Kidney (tissue), 14 donors: Measurements from ENCODE around the gene STK25. TPM values are rescaled to one million over a fixed set of nuclear protein-coding genes. Genes with fewer than 3 reads are reported as not detected.
"Not testable (repeated sequence)": the region's sequence is repeated elsewhere in the genome, so short reads cannot be mapped to it uniquely, and the experiment has no call there.

Experiments used
- DNase-seq, 5 donors: peaks; one replicate each; pipeline ENCODE4 v3.0.0-alpha.2; 2013 to 2020
- FAIRE-seq: peaks from 2 replicates; lab custom pipeline; 2012; peaks lifted over from hg19 to GRCh38; lab: Jason Lieb, UNC
- H3K27ac ChIP-seq, 2 donors: one replicate each; pipeline ENCODE4 v1.7.0; 2013; ENCODE audit warnings: low read depth in 2 of 2, low read length in 2 of 2, inconsistent platforms in 1 of 2
- H3K27me3 ChIP-seq: one replicate; pipeline ENCODE4 v1.7.1; 2013; ENCODE audit warnings: low read length, inconsistent platforms; ENCODE audit not compliant: control insufficient read depth, insufficient read depth
- H3K36me3 ChIP-seq, 3 donors: one replicate each; pipeline versions ENCODE4 v1.7.0 to v1.7.1; 2013; ENCODE audit warnings: low read length in 3 of 3, control low read depth in 1 of 3, inconsistent platforms in 1 of 3; ENCODE audit not compliant: insufficient read depth in 3 of 3, control insufficient read depth in 2 of 3
- H3K4me1 ChIP-seq, 3 donors: one replicate each; pipeline versions ENCODE4 v1.7.0 to v1.7.1; 2013; ENCODE audit warnings: low read length in 3 of 3, inconsistent platforms in 1 of 3, low read depth in 1 of 3; ENCODE audit not compliant: control insufficient read depth in 2 of 3, insufficient read depth in 2 of 3
- H3K4me3 ChIP-seq, 3 donors: one replicate each; pipeline versions ENCODE4 v1.7.0 to v1.8.1; 2013; ENCODE audit warnings: low read length in 3 of 3, control low read depth in 1 of 3, inconsistent platforms in 1 of 3
- H3K9ac ChIP-seq, 3 donors: one replicate each; pipeline versions ENCODE4 v1.7.0 to v1.7.1; 2013; ENCODE audit warnings: low read length in 3 of 3, control low read depth in 1 of 3, inconsistent platforms in 1 of 3
- H3K9me3 ChIP-seq, 3 donors: one replicate each; pipeline versions ENCODE4 v1.7.0 to v1.7.1; 2013; ENCODE audit warnings: low read length in 3 of 3, control low read depth in 1 of 3, inconsistent platforms in 1 of 3; ENCODE audit not compliant: control insufficient read depth in 2 of 3, insufficient read depth in 1 of 3
- intact Hi-C: fragments of 100-400 bp; cut with DNase I; formaldehyde crosslinking; loops from one replicate; pipeline ENCODE4 v1.11.1; 2022
- polyA plus RNA-seq: library from polyadenylated mRNA; stranded (reverse); fragments of 350-450 nt; fragmentation: Illumina TruSeq; extraction: RNeasy Lipid Tissue Mini Kit (QIAGEN cat#74804); gene quantifications from one replicate; pipeline ENCODE4 v1.2.3, GENCODE V29; 2014; ENCODE audit warnings: low read depth, low replicate concordance; ENCODE audit not compliant: insufficient read depth
- total RNA-seq: library from RNA; stranded (reverse); fragmentation: NEBNext Ultra II Directional; extraction: Animal tissue kit (Norgen Biotek cat#: 25700); gene quantifications from one replicate; pipeline ENCODE4 v1.2.1, GENCODE V29; 2021
- TF ChIP-seq, protein P1 (sequence below): IDR thresholded peaks from 3 replicates; pipeline ENCODE4 v1.5.1; 2012; ENCODE audit warnings: mild to moderate bottlenecking, moderate library complexity, borderline replicate concordance; ENCODE audit not compliant: insufficient read depth; ENCODE audit errors: extremely low read depth
- donor health status: control.
- donor health status: control.
- donor health status: control.
- donor health status: control.
- donor health status: control.
- donor health status: DM: yes; HTN: yes; CAD: no.
- donor health status: Normal renal cell carcinoma (clear cell type).

STK25 gene
- total and polyA plus RNA-seq, 2 donors from 2014 or later, result 119 to 151 TPM

GRCh38 chr2:241509155-241509784 lies 886 bp upstream of the STK25 start:
- Histone ChIP-seq H3K27ac (peak overlapping the region; percentile 61 to 83), H3K4me3 (peak overlapping the region; percentile 51 to 84 (median 79)), H3K9ac (peak overlapping the region; percentile 51 to 90 (median 55)), H3K9me3 (no peaks in the 10 kb centered on the region), H3K36me3 (no peaks in the 10 kb centered on the region), H3K4me1 (peaks cover 0 to 17% (median 4%) of the 10 kb centered on the region in 3 donors), H3K27me3 (no peaks in the 10 kb centered on the region)
- FAIRE-seq (no peak), DNase-seq (peak in 3 of 5 donors; percentile 31 to 87 (median 40))
- intact Hi-C loops, result no loop called here
- TF ChIP-seq, protein P1, sequence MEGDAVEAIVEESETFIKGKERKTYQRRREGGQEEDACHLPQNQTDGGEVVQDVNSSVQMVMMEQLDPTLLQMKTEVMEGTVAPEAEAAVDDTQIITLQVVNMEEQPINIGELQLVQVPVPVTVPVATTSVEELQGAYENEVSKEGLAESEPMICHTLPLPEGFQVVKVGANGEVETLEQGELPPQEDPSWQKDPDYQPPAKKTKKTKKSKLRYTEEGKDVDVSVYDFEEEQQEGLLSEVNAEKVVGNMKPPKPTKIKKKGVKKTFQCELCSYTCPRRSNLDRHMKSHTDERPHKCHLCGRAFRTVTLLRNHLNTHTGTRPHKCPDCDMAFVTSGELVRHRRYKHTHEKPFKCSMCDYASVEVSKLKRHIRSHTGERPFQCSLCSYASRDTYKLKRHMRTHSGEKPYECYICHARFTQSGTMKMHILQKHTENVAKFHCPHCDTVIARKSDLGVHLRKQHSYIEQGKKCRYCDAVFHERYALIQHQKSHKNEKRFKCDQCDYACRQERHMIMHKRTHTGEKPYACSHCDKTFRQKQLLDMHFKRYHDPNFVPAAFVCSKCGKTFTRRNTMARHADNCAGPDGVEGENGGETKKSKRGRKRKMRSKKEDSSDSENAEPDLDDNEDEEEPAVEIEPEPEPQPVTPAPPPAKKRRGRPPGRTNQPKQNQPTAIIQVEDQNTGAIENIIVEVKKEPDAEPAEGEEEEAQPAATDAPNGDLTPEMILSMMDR, result no peak

DNA sequence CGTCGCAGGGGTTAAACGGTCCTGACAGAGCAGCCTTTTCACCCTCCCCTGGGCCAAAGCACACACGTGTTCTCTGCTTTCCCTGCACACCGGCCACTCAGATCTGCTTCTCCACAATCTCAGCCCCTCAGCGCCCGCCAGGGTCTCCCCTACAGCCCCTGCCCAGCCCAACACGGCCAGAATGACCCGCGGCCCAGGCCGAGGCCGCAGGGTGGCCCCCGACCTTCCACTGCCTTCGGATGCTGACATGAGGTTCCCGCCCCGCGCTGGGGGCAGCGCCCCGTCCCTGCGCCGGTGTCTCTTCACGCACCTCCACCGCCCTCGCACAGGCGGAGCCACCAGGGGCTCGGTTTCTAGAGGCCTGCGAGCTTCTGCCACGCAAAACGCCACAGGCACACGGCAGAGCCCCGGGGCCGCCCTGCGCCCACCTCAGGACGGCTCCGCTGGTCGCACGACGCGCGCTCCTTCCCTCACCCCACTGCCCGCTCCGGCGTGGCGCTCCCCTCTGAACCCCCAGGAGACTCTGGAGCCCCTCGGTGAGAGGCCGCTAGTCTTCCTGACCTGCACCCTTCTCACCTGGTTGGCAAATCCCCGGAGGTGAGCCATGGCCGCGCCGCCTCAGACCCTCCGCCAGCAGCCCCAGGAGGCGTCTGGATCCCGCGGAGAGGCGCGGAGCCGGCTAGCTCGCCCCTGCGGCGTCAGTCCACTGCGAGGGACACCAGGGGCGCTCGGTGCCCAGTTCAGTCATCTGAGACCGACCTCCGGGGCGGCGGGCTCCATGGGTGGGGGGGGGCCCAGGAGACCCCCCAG lies 749 bp downstream of the STK25 start:
- no peak for FAIRE-seq
- intact Hi-C loops, result no loop called here
- no peaks in the 10 kb centered on the region for H3K36me3 ChIP-seq

DNA sequence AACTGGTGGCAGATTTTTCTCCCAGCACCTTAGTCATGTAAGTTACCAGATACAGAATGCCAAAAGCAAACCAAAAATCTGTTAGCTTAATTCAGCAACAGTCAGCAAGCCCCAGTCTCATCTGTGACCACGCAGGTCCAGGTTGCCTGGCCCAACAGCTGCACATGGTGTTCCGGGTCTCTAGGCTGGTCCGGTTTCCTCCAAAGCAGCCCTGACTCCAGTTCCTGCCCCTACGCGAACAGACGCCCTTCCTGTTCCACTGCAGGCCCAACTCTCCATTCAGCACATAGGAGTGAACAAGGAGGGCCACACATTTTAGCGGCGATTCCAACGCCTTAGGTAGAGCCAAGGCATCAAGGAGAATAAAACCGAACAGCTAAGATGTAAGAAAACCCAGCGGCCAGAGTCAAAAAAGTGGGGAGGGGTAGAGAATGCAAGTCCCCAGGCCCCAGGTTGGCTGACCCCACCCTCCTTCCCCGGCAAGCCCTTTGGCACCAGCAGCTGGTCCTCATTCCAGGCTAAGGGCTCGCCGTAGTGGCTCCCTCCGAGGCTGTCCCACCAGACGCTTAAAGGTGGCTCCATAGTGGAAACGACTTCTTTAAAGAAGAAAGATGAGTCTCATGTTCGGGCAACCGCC lies 1.5 kb downstream of the STK25 start:
- Histone ChIP-seq H3K27ac (no peak overlapping the region), H3K9ac (peak overlapping the region in 1 of 3 donors; percentile 3), H3K4me1 (peaks cover 0 to 17% (median 4%) of the 10 kb centered on the region in 3 donors), H3K9me3 (no peaks in the 10 kb centered on the region), H3K4me3 (peak overlapping the region; percentile 36 to 84 (median 66)), H3K27me3 (no peaks in the 10 kb centered on the region), H3K36me3 (no peaks in the 10 kb centered on the region)
- TF ChIP-seq, protein P1, result no peak
- intact Hi-C loops, result no loop called here
- FAIRE-seq (no peak), DNase-seq (peak in 1 of 5 donors; percentile 8)

More for the DNA sequence above, 749 bp downstream of the STK25 start:
- peak; percentile 66 to 92 (median 80) for DNase-seq
- H3K27me3 ChIP-seq, result no peaks in the 10 kb centered on the region
- H3K9me3 ChIP-seq, result no peaks in the 10 kb centered on the region
- peaks cover 0 to 17% (median 4%) of the 10 kb centered on the region in 3 donors for H3K4me1 ChIP-seq
- no peak overlapping the region for H3K27ac ChIP-seq
- peak overlapping the region; percentile 33 to 64 (median 34) for H3K9ac ChIP-seq
- TF ChIP-seq, protein P1, result no peak
- peak overlapping the region; percentile 36 to 84 (median 66) for H3K4me3 ChIP-seq

DNA sequence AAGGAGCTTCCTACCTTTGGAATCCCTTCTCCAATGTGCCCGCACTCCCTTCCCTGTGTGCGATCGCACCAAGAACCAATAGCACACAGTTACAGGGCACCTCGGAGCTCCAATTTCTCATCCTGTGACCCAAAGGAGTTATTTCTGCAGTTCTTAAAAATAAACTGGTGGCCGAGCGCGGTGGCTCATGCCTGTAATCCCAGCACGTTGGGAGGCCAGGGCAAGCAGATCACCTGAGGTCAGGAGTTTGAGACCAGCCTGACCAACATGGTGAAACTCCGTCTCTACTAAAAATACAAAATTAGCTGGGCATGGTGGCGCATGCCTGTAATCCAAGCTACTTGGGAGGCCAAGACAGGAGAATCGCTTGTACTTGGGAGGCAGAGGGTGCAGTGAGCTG lies 2.1 kb downstream of the STK25 start:
- H3K9me3 ChIP-seq, H3K4me3 ChIP-seq, intact Hi-C loops, H3K36me3 ChIP-seq, DNase-seq, H3K27me3 ChIP-seq, H3K9ac ChIP-seq, FAIRE-seq, H3K27ac ChIP-seq: not testable (repeated sequence)
- H3K4me1 ChIP-seq, result peaks cover 0 to 17% (median 4%) of the 10 kb centered on the region in 3 donors
